HEK293 (cell line): ENCODE measurements around the gene DDX54.

Experiments
- CTCF ChIP-seq: fragments of 450-650 bp; formaldehyde crosslinking; IDR thresholded peaks from 2 replicates; pipeline ENCODE4 v1.5.1; 2016; ENCODE audit warnings: missing biosample characterization, missing genetic modification characterization
- EGR2 ChIP-seq: fragments of 450-650 bp; formaldehyde crosslinking; IDR thresholded peaks from 2 replicates; pipeline ENCODE4 v1.5.1; 2016; ENCODE audit warnings: low read depth, missing biosample characterization, missing genetic modification characterization
- ELK4 ChIP-seq: IDR thresholded peaks from 2 replicates; pipeline ENCODE4 v1.6.1; 2011; ENCODE audit warnings: mild to moderate bottlenecking, low read depth, low read length, borderline replicate concordance
- FEZF1 ChIP-seq: fragments of 450-650 bp; formaldehyde crosslinking; IDR thresholded peaks from 2 replicates; pipeline ENCODE4 v1.5.1; 2016; ENCODE audit warnings: missing biosample characterization, missing genetic modification characterization
- IKZF3 ChIP-seq: fragments of 450-650 bp; IDR thresholded peaks from 2 replicates; pipeline ENCODE4 v1.5.0; 2018; ENCODE audit warnings: missing biosample characterization, mild to moderate bottlenecking, missing genetic modification characterization, moderate library complexity
- OSR2 ChIP-seq: fragments of 450-650 bp; formaldehyde crosslinking; IDR thresholded peaks from 2 replicates; pipeline ENCODE4 v1.5.1; 2016; ENCODE audit warnings: missing biosample characterization, missing genetic modification characterization
- OVOL3 ChIP-seq: fragments of 450-650 bp; formaldehyde crosslinking; IDR thresholded peaks from 2 replicates; pipeline ENCODE4 v1.5.1; 2016; ENCODE audit warnings: missing biosample characterization, missing genetic modification characterization
- PBX3 ChIP-seq: sonication (generic); formaldehyde crosslinking; IDR thresholded peaks from 2 replicates; pipeline ENCODE4 v1.8.1; 2022; ENCODE audit warnings: mild to moderate bottlenecking, moderate library complexity, missing genetic modification reagents
- WT1 ChIP-seq: fragments of 450-650 bp; formaldehyde crosslinking; IDR thresholded peaks from 2 replicates; pipeline ENCODE4 v1.5.1; 2016; ENCODE audit warnings: missing biosample characterization, missing genetic modification characterization
- ZBTB6 ChIP-seq: fragments of 450-650 bp; formaldehyde crosslinking; IDR thresholded peaks from 2 replicates; pipeline ENCODE4 v1.5.1; 2017; ENCODE audit warnings: missing biosample characterization, missing genetic modification characterization
- ZEB2 ChIP-seq: fragments of 450-650 bp; formaldehyde crosslinking; IDR thresholded peaks from 2 replicates; pipeline ENCODE4 v1.5.1; 2016; ENCODE audit warnings: missing biosample characterization, missing genetic modification characterization
- ZFP41 ChIP-seq: fragments of 450-650 bp; formaldehyde crosslinking; IDR thresholded peaks from 2 replicates; pipeline ENCODE4 v1.5.1; 2016; ENCODE audit warnings: missing biosample characterization, missing genetic modification characterization, borderline replicate concordance
- ZNF10 ChIP-seq: fragments of 450-650 bp; formaldehyde crosslinking; IDR thresholded peaks from 2 replicates; pipeline ENCODE4 v1.5.1; 2017; ENCODE audit warnings: missing biosample characterization, missing genetic modification characterization
- ZNF266 ChIP-seq: fragments of 450-650 bp; formaldehyde crosslinking; IDR thresholded peaks from 2 replicates; pipeline ENCODE4 v1.5.1; 2016; ENCODE audit warnings: missing biosample characterization, missing genetic modification characterization, low read depth
- ZNF274 ChIP-seq, 2 experiments: fragments of 200-500 bp in 1 of 2; fragments of 450-650 bp in 1 of 2; sonication (Bioruptor generic) in 1 of 2; formaldehyde crosslinking in 1 of 2; IDR thresholded peaks; 2 replicates each; pipeline versions ENCODE4 v1.5.1 to v1.6.1; 2014 to 2016; ENCODE audit warnings: borderline replicate concordance in 1 of 2, inconsistent platforms in 1 of 2, low read length in 1 of 2, missing biosample characterization in 1 of 2, missing genetic modification characterization in 1 of 2
- ZNF280D ChIP-seq: fragments of 450-650 bp; formaldehyde crosslinking; IDR thresholded peaks from 2 replicates; pipeline ENCODE4 v1.5.1; 2016; ENCODE audit warnings: missing biosample characterization, missing genetic modification characterization
- ZNF311 ChIP-seq: fragments of 450-650 bp; formaldehyde crosslinking; IDR thresholded peaks from 2 replicates; pipeline ENCODE4 v1.5.1; 2017; ENCODE audit warnings: missing biosample characterization, missing genetic modification characterization, borderline replicate concordance
- ZNF335 ChIP-seq: fragments of 450-650 bp; formaldehyde crosslinking; conservative IDR thresholded peaks from 2 replicates; pipeline ENCODE4 v1.5.1; 2016; ENCODE audit warnings: missing biosample characterization, missing genetic modification characterization
- ZNF350 ChIP-seq: fragments of 450-650 bp; formaldehyde crosslinking; IDR thresholded peaks from 2 replicates; pipeline ENCODE4 v1.5.0; 2017; ENCODE audit warnings: missing biosample characterization, mild to moderate bottlenecking, missing genetic modification characterization
- ZNF354C ChIP-seq: fragments of 450-650 bp; formaldehyde crosslinking; IDR thresholded peaks from 2 replicates; pipeline ENCODE4 v1.5.1; 2016; ENCODE audit warnings: missing biosample characterization, missing genetic modification characterization, low read depth, borderline replicate concordance
- ZNF404 ChIP-seq: fragments of 450-650 bp; formaldehyde crosslinking; IDR thresholded peaks from 2 replicates; pipeline ENCODE4 v1.5.1; 2017; ENCODE audit warnings: missing biosample characterization, missing genetic modification characterization
- ZNF544 ChIP-seq: fragments of 450-650 bp; formaldehyde crosslinking; IDR thresholded peaks from 2 replicates; pipeline ENCODE4 v1.5.0; 2017; ENCODE audit warnings: missing biosample characterization, missing genetic modification characterization
- ZNF558 ChIP-seq: fragments of 450-650 bp; formaldehyde crosslinking; IDR thresholded peaks from 2 replicates; pipeline ENCODE4 v1.5.1; 2016; ENCODE audit warnings: missing biosample characterization, missing genetic modification characterization
- ZNF629 ChIP-seq: fragments of 450-650 bp; formaldehyde crosslinking; IDR thresholded peaks from 2 replicates; pipeline ENCODE4 v1.5.1; 2017; ENCODE audit warnings: missing biosample characterization, missing genetic modification characterization
- TF ChIP-seq, protein P1 (sequence below): fragments of 450-650 bp; formaldehyde crosslinking; IDR thresholded peaks from 2 replicates; pipeline ENCODE4 v1.5.1; 2016; ENCODE audit warnings: missing biosample characterization, missing genetic modification characterization

Gene DDX54

GRCh38 chr12:113221181-113221996, 36.1 kb upstream of the DDX54 start, which contains the start of gene TPCN1 (continued):
- TF ChIP-seq ZNF350 (tag by site-specific recombination), result no peak
- TF ChIP-seq ZBTB6 (tag by site-specific recombination), result no peak
- TF ChIP-seq ZNF280D, result no peak
- no peak for TF ChIP-seq ZEB2 (tag by site-specific recombination)
- no peak for TF ChIP-seq ZNF274 (IDR thresholded peaks at IDR 0.05; ENCODE audit: low read length)
- no peak for TF ChIP-seq ZNF274 (tag by site-specific recombination; IDR thresholded peaks at IDR 0.05; ENCODE audit: borderline replicate concordance)
- TF ChIP-seq ZNF266 (tag by site-specific recombination), result no peak
- no peak for TF ChIP-seq ELK4
- TF ChIP-seq OVOL3 (tag by site-specific recombination), result no peak
- TF ChIP-seq ZNF404 (tag by site-specific recombination), result no peak
- no peak for TF ChIP-seq IKZF3 (tag by site-specific recombination)
- TF ChIP-seq PBX3 (CRISPR knock-in tag), result peak; percentile 83; the same call in 1 of the 2 replicates
- peak; percentile 57; the same call in 1 of the 2 replicates for TF ChIP-seq CTCF (tag by site-specific recombination)
- TF ChIP-seq, protein P1, sequence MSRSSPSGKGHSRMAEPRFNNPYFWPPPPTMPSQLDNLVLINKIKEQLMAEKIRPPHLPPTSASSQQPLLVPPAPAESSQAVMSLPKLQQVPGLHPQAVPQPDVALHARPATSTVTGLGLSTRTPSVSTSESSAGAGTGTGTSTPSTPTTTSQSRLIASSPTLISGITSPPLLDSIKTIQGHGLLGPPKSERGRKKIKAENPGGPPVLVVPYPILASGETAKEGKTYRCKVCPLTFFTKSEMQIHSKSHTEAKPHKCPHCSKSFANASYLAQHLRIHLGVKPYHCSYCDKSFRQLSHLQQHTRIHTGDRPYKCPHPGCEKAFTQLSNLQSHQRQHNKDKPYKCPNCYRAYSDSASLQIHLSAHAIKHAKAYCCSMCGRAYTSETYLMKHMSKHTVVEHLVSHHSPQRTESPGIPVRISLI (tag by site-specific recombination), result no peak
- TF ChIP-seq ZNF311 (tag by site-specific recombination), result no peak
- peak; percentile 20; the same call in 1 of the 2 replicates for TF ChIP-seq ZNF629 (tag by site-specific recombination)
- TF ChIP-seq OSR2 (tag by site-specific recombination), result peak; percentile 66; the same call in 1 of the 2 replicates
- TF ChIP-seq ZFP41, result no peak
- TF ChIP-seq EGR2 (tag by site-specific recombination), result 0 out of 2 replicates have a peak, but pooled peaks have one; percentile 34
- TF ChIP-seq ZNF10 (tag by site-specific recombination), result peak; percentile 56
- no peak for TF ChIP-seq FEZF1 (tag by site-specific recombination)
- TF ChIP-seq ZNF335 (tag by site-specific recombination), result peak; percentile 41
- no peak for TF ChIP-seq ZNF544 (tag by site-specific recombination)
- TF ChIP-seq ZNF558, result no peak
- no peak for TF ChIP-seq ZNF354C (tag by site-specific recombination)
- TF ChIP-seq WT1 (tag by site-specific recombination), result no peak
- TF ChIP-seq, all 188 proteins: peak for 42
